NCI-H2196 treated with DMSO at 0.1 percent for 48 hours (cell line): Measurements from ENCODE around the gene ZMAT3.
"Not testable (repeated sequence)": the region's sequence is repeated elsewhere in the genome, so short reads cannot be mapped to it uniquely, and the experiment has no call there.

Experiments used
- DNase-seq: peaks from one replicate; lab custom pipeline; 2025; ENCODE audit not compliant: unreplicated experiment; lab: John Stamatoyannopoulos, UW

ZMAT3 gene

DNA sequence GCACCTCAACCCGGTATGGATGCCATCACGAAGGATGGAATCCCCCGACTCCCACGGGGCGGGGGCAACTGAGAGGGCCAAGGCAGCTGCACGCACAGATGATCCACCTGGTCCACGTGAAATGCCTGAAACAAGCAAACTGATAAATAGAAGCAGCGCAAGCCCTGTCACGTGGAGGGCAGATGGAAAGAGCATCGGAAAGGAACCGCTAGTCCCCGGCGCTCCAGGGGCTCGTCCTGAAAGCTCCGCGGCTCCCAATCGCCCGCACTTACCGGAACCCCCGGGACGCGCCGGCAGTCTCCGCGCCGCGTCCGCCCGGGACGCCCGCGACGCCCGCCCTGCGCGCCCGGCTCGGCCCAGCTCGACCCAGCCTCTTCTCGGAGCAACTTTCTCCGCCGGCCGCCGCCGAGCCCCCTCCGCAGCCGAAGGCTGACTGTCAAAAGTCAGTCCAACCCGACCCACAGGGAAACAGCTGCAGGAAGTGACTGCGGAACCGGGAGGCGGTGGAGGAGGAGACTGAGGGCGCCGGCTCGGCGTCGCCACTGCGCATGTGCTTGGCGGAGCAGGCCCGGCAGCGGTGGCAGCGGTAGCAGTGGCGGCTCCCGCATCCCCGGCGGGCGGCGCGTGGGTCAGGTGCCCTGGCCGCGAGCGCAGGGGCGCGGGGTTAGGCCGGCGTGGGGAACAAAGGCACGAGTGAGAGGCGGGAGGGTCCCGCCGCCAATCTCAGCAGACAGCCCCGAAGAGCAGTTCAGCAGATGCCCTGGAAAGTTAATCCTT lies at the start of gene ZMAT3:
Gene ZMAT3 (minus strand): TSS at position 487 of the 777 bp plus-strand sequence. CDS start 4,057 bp downstream, outside the sequence.
- DNase-seq: peak; percentile 89

DNA sequence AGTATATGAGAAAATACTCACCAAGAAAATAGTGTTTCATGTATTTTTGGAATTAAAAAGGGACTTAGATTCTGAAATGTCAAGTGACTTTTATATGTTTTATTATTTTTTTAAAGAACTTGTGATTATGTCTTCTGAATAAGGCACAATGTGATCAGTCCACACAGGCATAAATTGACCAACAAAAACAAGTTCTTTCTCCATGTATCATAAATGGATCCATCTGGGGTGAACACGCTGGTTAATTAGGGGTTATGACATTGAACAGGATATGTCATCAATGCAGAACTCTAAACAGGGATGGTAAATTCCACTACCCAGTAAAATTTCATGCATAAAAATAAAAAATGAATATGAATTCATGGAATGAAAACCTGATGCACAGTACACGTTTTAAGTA lies 45.2 kb upstream of the ZMAT3 start:
- no peak for DNase-seq

GRCh38 chr3:179115444-179115843 lies 43.8 kb upstream of the ZMAT3 start:
- DNase-seq: not testable (repeated sequence)

- no peak for DNase-seq
Observed at GRCh38 chr3:179113903-179114302, 42.3 kb upstream of the ZMAT3 start.

GRCh38 chr3:179108086-179108485 lies 36.5 kb upstream of the ZMAT3 start:
- DNase-seq: no peak

- no peak for DNase-seq
Observed at GRCh38 chr3:179107617-179108016, 36.0 kb upstream of the ZMAT3 start.

DNA sequence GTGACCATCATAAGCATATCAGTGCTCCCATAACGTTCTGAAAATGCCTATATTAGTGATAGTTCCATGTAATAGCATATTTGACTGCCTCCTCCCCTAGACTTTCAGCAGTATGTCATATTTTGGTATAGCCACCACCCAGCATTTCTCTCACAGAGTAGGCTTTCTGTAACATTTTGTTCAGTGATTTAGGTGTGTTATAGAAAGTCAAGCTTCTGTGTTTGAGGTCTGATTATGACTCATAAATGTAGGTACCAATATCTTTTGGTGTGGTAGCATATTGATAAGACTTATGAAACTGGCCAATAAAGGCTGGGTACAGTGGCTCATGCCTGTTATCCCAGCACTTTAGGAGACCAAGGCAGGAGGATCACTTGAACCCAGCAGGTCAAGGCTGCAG lies 34.3 kb upstream of the ZMAT3 start:
- no peak for DNase-seq

DNA sequence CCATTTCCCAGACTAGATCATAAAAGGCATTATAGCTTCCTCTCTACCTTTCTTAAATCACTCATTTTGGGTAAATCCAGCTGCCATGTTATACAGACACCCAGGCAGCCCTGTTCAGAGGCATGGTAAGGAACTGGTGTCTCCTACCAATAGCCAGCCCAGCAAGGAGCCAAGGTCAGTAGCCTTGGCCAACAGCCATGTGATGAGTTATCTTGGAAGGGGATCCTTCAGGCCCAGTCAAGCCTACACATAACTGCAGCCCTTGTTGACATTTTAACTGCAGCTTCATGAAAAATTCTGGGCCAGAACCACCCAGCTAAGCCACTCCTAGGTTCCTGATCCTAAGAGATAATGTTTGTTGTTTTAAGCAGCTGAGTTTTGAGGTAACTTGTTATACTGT lies 29.0 kb upstream of the ZMAT3 start:
- peak; percentile 12 for DNase-seq

DNA sequence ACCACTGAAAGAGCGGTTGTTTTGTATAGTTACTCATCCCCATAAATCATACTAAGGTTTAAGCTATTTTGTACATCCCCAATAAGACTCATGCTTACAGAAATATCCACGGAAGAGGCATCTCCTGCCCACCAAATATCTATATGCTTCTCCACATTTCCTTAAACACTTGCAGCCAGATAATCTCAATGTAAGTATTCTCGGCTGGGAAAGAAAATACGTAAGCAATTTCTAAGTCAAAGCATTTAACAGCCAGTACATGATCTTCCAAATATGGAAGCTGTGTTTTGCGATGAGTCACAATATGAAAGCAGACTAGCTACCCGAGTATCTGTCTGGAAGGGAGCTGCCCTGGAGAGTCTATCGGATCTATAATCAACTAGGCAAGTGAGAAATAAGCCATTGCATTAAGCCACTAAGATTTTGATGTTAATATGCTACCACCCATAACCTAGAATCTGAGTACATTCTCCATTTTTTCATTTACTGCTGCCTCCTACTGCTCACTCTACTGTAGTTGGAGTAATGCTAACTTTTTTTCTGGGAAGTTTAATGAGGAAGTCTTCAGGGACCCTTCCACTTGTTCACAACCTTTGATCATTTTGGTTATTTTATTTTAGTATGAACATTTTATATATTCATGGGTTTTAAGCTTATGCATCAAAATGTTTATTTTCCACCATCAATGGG lies 26.9 kb upstream of the ZMAT3 start:
- no peak for DNase-seq

DNA sequence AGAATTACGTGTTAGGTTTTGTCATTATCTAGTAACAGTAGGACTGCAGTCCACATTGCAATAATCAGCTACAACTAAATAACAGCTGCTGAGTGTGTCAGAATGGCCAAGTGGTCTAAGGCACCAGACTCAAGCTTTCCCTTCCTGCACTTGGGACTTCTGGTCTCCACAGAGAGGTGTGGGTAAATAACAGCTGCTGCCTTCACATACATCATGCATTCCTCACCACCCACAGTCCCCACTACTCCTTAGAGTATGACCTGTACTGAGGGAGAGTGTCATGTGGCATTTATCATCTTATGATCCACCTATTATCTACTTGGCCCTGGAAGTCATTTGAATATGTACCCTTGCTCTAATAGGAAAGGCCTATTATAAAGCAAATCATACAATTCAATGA lies 22.2 kb upstream of the ZMAT3 start:
- DNase-seq: no peak

- DNase-seq: no peak
Observed at GRCh38 chr3:179091113-179091512, 19.5 kb upstream of the ZMAT3 start.

- no peak for DNase-seq
Observed at GRCh38 chr3:179088306-179088705, 16.7 kb upstream of the ZMAT3 start.

DNA sequence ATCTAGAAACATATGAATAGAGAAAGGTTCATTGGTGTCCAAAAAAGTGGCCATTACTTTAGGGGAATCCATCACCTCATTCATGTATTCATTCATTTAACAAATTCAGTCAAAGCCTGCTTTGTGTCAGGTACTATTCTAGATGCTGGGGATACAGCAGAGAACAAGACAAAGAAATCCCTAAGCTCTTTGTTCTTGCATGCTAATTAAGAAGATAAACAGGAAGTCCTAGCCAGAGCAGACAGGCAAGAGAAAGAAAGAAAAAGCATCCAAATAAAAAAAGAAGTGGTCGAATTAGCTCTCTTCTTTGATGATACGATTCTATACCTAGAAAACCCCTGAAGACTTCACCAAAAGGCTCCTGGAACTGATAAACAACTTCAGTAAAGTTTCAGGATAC lies 12.4 kb upstream of the ZMAT3 start:
- no peak for DNase-seq

GRCh38 chr3:179082416-179082815 lies 10.8 kb upstream of the ZMAT3 start:
- no peak for DNase-seq

GRCh38 chr3:179081885-179082284 lies 10.3 kb upstream of the ZMAT3 start:
- DNase-seq: no peak

DNA sequence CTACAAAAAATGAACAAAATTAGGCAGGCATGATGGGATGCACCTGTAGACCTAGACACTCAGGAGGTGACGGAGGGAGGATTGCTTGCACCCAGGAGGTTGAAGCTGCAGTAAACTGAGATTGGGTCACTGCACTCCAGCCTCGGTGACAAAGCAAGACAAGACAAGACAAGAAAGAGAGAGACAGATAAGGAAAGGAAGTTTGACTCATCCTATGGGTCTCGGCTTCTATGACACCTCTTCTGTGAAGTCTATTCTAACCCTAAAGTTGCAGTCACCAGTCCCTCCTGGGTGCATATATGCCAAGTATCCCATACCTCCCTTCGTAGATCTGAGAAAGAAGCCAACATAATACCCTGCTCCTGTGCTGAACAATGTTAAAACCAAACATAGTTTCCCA lies 7.9 kb upstream of the ZMAT3 start:
- no peak for DNase-seq

DNA sequence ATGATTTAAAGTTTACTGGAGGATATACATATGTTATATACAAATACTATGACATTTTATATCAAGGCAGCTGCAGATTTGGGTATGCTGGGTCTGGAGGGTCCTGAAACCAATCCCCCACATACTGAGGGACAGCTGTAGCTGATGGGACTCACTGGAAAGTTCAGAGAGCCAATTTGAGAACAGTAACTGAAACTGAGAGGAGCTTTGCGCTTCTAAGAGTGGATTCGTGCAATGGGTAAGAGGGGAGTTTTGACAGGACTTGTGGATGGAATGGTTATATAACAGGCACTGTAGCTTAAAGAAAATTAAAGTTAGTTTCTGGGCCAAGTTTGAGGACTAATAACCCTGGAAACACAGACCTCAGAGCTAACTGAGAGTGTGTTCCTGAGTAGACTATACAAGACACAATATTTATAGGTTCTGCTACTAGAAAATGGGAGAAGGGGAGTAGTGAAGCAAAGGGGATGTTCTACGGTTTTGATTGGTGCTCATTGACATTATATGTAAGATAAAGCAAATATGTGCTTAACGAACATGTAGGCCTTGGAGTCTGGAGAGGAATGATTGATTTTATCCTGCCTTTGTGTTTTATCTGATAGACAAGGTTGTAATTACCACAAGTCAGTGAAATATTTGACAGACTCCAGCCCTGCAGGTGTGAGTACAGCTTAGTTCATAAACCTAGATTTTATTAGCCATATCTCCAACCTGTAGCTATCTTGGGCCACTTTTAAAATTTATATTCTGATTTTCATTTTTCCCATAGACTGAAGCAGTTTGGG lies 4.8 kb upstream of the ZMAT3 start:
- no peak for DNase-seq

DNA sequence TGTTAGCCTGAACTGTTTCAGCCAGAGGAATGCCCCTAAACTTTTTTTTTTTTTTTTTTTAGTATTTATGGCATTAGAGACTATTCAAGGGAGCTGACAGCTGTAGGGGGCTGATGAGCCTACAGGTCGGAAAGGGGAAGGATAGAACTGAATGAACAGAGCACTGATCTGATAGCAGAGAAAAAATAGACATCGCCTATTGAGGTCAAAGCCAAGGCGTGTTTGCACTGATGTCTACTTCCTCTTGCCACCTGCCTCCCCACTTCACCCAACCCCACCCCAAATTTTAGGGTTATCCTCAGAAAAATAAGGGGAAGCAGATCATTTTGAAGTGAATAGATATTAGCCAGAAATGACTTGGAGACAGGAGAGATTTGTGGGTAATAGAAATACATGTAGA lies 3.0 kb upstream of the ZMAT3 start:
- no peak for DNase-seq

DNA sequence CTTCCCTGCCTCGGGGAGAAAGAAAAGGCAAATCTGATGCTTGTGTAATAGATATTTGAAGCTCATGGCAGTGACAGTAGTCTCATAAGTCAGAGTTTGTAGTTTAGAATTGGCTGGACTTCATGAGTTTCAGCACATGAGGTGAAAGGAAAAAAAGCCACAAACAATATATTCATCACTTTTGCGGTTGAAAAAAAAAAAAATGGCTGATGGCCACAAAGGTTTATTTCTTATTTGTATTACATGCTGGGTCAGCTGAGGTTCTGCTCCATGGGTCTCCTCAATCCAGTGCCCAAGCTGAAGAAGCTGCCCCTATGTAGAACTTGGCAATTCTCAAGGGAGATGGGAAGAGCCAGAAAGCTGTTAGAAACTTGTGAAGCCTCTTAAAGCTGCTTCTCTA lies 2.2 kb upstream of the ZMAT3 start:
- DNase-seq: no peak

DNA sequence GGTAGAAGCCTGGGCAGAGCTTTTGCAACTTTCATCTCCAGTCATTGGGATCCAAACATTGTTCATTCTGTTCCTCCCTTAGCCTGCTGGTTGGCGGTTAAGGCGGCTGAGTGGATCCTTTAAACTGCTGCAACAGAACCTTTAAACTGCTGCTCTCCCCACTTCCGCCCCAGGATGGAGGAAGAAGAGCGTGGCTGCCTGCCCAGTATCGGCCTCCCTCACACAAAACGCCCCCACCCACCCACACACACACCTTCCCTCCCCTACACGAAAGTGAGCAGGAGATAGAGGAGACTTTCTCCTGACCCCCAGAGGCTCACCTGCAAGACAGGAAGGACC lies 460 bp upstream of the ZMAT3 start:
- no peak for DNase-seq

- DNase-seq: no peak
Observed at GRCh38 chr3:179071027-179071322, 634 bp downstream of the ZMAT3 start.

DNA sequence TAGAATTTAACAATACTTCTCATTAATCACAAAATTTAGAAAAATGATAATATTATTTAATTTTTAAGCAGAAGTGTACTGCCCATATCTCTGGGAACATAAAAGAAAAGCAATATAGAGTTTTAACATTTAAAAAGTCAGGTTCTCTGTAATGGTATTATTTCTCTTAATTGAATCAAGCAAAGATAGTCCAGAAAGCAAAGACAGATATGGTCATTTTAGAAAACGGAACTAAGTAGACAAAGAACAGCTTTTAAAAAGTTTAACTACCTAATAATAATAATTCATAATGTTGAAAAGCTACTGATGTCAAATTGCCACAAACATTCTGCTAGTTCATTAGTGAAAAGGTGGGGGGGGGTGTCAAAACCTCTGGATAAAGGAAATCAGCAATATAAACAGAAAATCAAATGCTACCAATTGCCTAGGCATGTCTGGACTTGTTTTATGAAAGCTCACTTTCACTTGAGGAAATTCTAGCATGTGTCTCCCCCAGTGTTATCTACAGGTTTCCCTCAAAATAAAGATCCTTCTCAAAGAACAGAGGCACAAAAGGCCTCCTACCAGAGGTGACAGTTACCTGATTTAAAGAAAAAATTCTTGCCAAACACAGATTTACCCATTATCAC lies 1.7 kb downstream of the ZMAT3 start:
- DNase-seq: no peak
